GM12872 (cell line): ENCODE measurements around the gene SUPT4H1.

ENCODE experiments used
- TF ChIP-seq, protein P1 (sequence below): IDR thresholded peaks from 3 replicates; pipeline ENCODE4 v1.5.1; 2011; ENCODE audit warnings: low read depth, mild to moderate bottlenecking, low read length, moderate library complexity; ENCODE audit not compliant: insufficient read depth

The SUPT4H1 gene

GRCh38 chr17:58351182-58351581 is 819 bp downstream of the SUPT4H1 start:
- TF ChIP-seq, protein P1, sequence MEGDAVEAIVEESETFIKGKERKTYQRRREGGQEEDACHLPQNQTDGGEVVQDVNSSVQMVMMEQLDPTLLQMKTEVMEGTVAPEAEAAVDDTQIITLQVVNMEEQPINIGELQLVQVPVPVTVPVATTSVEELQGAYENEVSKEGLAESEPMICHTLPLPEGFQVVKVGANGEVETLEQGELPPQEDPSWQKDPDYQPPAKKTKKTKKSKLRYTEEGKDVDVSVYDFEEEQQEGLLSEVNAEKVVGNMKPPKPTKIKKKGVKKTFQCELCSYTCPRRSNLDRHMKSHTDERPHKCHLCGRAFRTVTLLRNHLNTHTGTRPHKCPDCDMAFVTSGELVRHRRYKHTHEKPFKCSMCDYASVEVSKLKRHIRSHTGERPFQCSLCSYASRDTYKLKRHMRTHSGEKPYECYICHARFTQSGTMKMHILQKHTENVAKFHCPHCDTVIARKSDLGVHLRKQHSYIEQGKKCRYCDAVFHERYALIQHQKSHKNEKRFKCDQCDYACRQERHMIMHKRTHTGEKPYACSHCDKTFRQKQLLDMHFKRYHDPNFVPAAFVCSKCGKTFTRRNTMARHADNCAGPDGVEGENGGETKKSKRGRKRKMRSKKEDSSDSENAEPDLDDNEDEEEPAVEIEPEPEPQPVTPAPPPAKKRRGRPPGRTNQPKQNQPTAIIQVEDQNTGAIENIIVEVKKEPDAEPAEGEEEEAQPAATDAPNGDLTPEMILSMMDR = no peak

DNA sequence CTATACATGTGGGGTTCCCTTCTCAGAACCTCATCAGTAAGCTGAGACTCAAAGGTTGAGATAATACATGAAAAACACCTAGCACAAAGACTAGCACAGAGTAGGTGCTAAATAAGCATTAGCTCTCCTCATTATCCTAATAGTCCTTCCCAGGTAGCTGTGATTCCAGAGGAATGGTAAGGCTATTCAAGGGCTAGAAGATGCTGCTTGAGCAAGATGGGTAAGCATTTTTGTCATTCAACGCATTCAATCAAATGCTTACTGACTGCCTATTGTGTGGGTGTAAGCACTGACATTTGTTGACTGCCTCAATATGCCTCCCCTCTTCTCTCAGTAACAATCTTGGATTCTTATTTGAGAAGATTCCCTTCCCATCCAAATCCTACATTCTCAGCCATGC is 4.0 kb downstream of the SUPT4H1 start:
- TF ChIP-seq, protein P1 = no peak

DNA sequence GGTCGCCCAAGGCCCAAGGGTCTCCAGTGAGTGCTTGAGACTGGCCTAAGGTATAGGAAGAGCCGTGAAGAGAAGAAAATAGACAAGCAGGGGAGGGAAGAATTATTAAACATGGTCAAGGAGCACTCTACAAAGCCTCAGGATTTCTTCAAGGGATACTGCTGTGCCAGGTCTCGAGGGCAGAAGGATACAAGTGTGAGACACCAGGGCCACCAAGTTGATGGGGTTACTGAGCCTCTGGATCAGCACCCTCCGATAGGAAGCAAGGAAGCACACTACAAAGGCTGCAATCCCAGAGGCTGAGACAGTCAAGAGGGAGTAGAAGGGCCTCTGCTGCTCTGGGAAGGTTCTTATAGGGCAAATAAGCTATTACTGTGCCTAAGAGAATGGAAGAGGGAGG is 6.5 kb downstream of the SUPT4H1 start:
- TF ChIP-seq, protein P1 = no peak

DNA sequence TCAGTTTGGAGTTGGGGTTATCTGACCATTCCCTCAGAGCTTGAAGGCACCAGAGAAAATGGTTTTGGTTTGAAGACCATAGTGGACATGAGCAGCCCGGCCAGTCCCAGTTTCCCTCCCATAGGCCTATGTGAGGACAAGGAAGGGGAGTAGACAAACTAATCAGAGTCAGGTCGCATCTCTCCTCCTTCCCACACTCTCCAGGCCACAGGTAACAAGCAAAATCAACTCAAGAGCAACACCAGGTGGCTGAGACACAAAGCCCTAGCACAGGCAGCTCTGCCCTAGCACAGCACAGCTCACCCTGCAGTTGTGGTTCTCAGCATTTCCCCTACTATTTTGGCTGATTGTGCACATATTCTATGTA is 7.2 kb downstream of the SUPT4H1 start:
- TF ChIP-seq, protein P1 = peak; percentile 68

DNA sequence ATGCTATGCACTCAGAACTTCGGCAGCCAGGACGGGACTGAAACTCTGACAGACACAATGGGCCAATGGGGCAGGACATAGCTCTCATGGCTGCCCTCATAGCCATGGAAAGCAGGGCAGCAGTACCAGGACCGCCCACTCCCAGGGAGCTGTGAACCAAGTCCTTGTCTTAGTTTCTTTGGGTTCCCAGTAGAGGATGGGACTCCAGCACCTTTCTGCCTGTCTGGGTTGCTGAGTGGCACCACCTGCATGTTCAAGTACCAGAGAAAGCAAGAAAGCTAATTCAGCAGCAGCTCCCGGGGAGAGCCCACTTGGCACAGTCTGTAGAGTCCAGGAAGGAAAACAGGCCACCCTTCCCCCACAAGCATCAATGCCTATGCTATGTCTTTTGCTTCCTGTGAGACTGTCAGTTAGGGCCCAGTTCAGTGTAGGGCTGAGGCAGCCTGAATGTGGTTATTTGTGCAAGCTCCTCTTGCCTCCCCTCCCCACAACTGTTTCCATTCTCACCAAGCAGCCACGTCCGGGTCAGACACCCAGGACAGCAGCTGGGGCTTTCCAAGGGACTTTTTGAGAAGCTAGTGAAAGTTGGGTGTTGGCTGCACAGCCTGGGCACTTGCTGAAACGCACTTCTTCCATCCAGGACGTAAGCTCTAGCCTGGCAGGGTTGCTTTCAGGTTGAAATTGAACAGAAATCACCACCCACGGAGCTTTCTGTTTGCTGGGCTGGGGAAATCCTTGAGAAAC is 7.8 kb downstream of the SUPT4H1 start:
- TF ChIP-seq, protein P1 = no peak

- TF ChIP-seq, protein P1 = no peak
Observed at GRCh38 chr17:58343131-58343530, 8.9 kb downstream of the SUPT4H1 start.

- TF ChIP-seq, protein P1 = no peak
Observed at GRCh38 chr17:58341861-58342475, 10.0 kb downstream of the SUPT4H1 start.
